ENCODE measurements around the gene SLC11A1.
A peak's percentile ranks its signal among the peaks of the same experiment; 100 is the strongest.

The SLC11A1 gene

GRCh38 chr2:218395090-218395444, 13.0 kb downstream of the SLC11A1 start:
- no peak for DNase-seq
- H3K4me3 Mint-ChIP-seq: no peak overlapping the region
- H3K9me3 Mint-ChIP-seq: no peaks in the 10 kb centered on the region
- H3K27me3 Mint-ChIP-seq: peaks cover 16% of the 10 kb centered on the region
- H3K27ac Mint-ChIP-seq: peak overlapping the region; percentile 44
- peaks cover under 1% of the 10 kb centered on the region for H3K36me3 Mint-ChIP-seq (ENCODE audit: low read depth)
- peaks cover 47% of the 10 kb centered on the region for H3K4me1 Mint-ChIP-seq (ENCODE audit: low read depth)

DNA sequence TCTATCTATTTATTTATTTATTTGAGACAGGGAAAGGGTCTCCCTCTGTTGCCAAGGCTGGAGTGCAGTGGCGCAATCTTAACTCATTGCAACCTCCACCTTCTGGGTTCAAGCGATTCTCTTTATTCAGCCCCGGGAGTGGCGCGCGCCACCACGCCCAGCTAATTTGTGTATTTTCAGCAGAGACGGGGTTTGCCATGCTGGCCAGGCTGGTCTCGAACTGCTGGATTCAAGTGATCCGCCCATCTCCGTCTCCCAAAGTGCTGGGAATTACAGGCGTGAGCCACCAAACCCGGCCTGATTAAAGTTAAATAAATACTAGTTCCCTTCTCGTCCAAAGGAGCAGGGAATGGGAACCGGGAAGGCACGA, 13.4 kb downstream of the SLC11A1 start:
- H3K9me3 Mint-ChIP-seq: no peaks in the 10 kb centered on the region
- peak overlapping the region; percentile 65 for H3K27ac Mint-ChIP-seq

DNA sequence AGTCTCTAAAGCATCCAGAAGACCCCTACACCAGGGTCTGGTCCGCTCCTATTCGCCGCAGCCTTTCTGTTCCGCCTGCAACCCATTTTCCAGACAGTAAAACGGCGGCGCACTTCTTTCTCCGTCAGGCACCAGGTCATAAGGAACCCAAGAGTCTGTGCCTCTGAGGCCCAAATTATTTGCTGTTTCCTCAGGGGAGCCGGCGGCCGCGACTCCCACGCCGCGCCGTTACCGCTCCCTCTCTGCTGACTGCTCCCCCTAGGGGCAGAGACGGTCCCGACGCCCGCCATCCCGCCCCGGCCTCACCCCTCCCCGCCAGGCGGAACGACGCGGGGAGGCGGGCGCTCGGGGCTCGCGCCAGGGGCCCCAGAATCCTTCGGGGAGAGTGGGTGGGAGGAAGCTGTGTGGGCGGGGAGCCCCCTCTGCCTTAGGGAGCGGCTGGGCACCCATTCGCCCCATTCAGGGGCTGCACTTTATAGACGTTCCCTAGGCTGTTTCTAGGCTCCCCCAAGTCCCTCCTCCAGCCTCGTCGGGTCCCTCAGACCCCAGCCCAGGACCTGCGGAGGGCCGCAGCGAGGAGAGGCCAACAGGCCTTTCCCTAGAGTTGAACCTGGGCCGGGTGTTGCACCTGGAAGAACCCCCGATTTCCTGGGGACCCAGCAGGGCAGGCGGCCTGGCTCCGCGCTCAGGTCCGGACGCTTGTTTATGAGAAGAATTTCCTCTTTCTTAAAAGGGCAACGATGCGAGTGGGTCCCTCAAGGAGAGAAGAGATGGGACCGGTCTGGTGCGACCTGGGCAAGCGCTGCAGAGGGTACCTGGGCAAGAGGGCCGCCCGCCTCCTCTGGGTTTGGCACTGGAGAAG, 14.0 kb downstream of the SLC11A1 start:
- Mint-ChIP-seq H3K9me3 (no peaks in the 10 kb centered on the region), H3K4me3 (peak overlapping the region; percentile 86), H3K27me3 (peaks cover 16% of the 10 kb centered on the region), H3K36me3 (ENCODE audit: low read depth) (peaks cover 2% of the 10 kb centered on the region), H3K4me1 (ENCODE audit: low read depth) (peaks cover 49% of the 10 kb centered on the region), H3K27ac (peak overlapping the region; percentile 93)
- DNase-seq: peak; percentile 95

More for the DNA sequence above, 13.4 kb downstream of the SLC11A1 start:
- H3K36me3 Mint-ChIP-seq (ENCODE audit: low read depth): peaks cover 2% of the 10 kb centered on the region
- peak overlapping the region; percentile 71 for H3K4me3 Mint-ChIP-seq
- peaks cover 49% of the 10 kb centered on the region for H3K4me1 Mint-ChIP-seq (ENCODE audit: low read depth)
- peaks cover 16% of the 10 kb centered on the region for H3K27me3 Mint-ChIP-seq
- no peak for DNase-seq

DNA sequence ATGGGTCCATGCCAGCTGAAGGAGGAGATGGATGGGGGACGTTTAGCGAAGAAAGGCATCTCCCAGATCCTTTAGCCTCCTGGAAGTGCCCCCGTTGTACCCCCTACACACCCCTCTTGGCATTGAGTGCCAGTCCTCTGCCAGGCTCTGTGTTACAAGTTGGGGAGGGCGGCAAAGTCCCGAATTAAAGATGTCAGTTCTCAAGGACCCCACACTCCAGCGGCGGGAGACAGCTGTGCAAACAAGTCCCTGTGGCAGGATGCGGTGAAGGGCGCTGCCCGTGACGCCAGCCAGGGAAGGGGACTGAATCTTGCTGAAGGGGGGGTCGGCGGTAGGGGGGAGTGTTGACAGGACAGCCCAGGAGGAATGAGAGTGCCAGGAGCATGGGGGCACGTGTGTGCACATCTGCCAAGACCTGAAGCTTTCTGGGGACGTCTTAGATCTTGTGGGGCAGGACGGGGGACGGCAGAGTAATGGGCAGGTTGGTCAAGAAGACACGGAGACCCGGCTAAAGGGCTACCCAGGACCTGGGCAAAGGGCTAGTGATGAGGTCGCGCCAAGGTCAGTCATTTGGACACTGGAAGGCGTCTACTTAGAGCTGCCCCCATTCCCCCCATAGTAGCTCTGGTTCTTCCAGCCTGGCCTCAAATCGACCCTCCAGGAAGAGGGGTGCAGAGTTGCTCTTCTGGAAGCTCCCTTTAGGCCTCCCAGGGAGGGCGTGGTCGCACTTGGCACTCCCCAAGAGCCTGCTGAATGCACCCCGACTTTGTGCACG, 14.8 kb downstream of the SLC11A1 start:
- Mint-ChIP-seq H3K4me1 (ENCODE audit: low read depth) (peaks cover 54% of the 10 kb centered on the region), H3K9me3 (no peaks in the 10 kb centered on the region), H3K27ac (peak overlapping the region; percentile 93), H3K36me3 (ENCODE audit: low read depth) (peaks cover 7% of the 10 kb centered on the region), H3K27me3 (peaks cover 16% of the 10 kb centered on the region), H3K4me3 (peak overlapping the region; percentile 86)
- no peak for DNase-seq

GRCh38 chr2:218397463-218397819, 15.4 kb downstream of the SLC11A1 start:
- H3K27me3 Mint-ChIP-seq: peaks cover 16% of the 10 kb centered on the region

DNA sequence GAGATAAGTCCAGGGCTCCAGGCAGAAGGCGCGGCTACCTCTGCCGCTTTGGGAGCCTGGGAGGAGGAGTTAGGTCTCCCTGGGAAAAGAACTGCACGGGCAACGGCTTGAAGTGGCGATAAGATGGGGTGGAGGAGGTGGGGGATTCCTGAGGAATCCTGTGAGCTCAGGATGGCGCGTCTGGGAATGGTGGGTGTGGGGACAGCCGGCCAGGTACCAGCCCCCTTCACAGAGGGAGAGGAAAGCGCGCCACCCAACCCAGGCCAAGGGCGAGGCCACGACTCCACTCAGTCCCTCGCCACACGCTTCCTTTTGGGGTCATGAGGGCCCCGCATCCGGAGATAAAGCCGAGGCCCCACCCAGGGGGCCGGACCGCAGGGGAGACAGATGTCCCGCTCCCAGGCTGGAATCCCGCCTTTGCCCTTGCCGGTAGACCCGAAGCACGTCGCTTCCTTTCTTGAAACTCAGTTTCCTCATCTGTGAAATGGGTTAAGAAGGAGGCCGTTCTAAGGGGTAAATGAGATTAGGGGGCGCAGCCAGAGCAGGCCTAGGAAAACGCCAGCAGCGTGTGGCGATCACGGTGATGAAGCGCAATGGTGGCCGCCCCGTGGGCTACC, 15.9 kb downstream of the SLC11A1 start:
- H3K9me3 Mint-ChIP-seq: no peaks in the 10 kb centered on the region
- peaks cover 16% of the 10 kb centered on the region for H3K27me3 Mint-ChIP-seq
- peaks cover 60% of the 10 kb centered on the region for H3K4me1 Mint-ChIP-seq (ENCODE audit: low read depth)
- peak overlapping the region; percentile 86 for H3K4me3 Mint-ChIP-seq
- peak overlapping the region; percentile 86 for H3K27ac Mint-ChIP-seq
- DNase-seq: peak; percentile 63
- H3K36me3 Mint-ChIP-seq (ENCODE audit: low read depth): peaks cover 16% of the 10 kb centered on the region

More at GRCh38 chr2:218397463-218397819, 15.4 kb downstream of the SLC11A1 start:
- Mint-ChIP-seq H3K36me3 (ENCODE audit: low read depth) (peaks cover 11% of the 10 kb centered on the region), H3K9me3 (no peaks in the 10 kb centered on the region), H3K4me1 (ENCODE audit: low read depth) (peaks cover 58% of the 10 kb centered on the region), H3K4me3 (peak overlapping the region; percentile 86), H3K27ac (peak overlapping the region; percentile 86)
- no peak for DNase-seq

DNA sequence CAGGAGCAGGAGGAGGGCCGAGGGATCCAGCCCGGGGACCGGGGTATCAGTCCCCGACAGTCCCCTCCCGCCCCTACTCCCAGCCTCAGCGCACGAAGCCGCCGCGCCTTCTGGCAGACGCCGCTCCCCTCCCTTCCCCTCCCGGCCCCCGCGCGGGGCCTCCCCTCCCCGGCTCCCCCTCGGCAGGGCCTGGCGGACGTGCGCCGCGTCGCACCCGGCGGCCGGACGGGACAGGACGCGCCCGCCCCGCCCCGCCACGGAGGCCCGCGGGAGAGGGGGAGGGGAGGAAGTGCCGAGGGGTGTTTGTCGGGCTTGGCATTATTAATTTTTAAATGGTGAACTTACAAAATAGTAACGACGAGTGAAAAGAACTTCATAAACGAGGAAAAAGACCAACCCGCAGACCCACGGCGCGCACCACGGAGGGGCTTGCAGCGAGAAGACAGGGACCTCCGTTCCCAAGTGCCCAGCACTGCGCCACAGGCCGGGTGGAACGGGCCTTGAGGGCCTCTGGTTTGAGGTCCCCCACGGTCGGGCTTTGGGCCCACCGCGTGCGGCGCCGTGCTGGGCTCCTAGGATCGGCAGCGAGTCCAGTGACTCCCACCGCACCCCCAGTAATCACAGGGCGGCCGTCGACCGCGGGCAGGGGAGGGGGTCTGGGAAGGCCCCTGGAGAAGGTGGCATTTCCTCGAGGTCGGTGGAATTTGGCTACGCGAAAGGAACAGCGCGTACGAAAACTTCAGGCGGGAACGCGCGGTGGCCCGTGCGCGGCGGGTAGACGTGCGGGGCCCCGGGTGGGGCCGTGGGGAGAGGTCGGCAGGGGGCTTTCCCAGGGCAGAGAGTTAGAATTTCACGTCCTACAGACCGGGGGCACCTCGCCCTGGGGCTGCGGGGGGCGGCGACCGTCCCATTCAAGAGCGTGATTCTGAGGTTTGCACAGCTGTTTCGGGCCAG, 16.6 kb downstream of the SLC11A1 start:
- Mint-ChIP-seq H3K4me3 (peak overlapping the region; percentile 86), H3K27ac (peak overlapping the region; percentile 75), H3K4me1 (ENCODE audit: low read depth) (peaks cover 68% of the 10 kb centered on the region), H3K9me3 (no peaks in the 10 kb centered on the region), H3K36me3 (ENCODE audit: low read depth) (peaks cover 24% of the 10 kb centered on the region), H3K27me3 (peaks cover 16% of the 10 kb centered on the region)
- peak; percentile 74 for DNase-seq

DNA sequence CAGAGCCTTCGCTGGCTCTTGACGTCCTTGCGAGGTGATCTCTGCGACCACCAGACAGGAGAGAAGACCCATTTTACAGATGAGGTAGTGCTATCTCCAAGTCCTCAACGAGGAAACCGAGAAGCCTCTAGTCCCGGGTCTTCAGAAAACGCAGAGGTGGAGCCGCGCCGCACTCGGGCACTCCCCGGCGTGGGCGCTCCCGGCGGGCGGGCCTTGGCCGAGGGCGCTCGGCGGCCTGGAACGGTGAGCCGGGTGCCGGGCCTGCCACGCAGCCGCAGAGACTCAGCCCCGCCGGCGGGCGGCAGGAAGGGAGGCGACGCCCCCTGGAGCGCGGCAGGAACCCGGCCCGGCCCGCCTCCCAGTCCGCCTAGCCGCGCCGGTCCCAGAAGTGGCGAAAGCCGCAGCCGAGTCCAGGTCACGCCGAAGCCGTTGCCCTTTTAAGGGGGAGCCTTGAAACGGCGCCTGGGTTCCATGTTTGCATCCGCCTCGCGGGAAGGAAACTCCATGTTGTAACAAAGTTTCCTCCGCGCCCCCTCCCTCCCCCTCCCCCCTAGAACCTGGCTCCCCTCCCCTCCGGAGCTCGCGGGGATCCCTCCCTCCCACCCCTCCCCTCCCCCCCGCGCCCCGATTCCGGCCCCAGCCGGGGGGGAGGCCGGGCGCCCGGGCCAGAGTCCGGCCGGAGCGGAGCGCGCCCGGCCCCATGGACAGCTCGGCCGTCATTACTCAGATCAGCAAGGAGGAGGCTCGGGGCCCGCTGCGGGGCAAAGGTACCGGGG, 17.5 kb downstream of the SLC11A1 start, which contains the start of gene CTDSP1:
Gene CTDSP1, plus strand, starts transcription at position 478 of the 776 bp plus-strand sequence. Its CDS starts 223 bp downstream, at position 701.
- H3K36me3 Mint-ChIP-seq (ENCODE audit: low read depth): peaks cover 33% of the 10 kb centered on the region
- peaks cover 16% of the 10 kb centered on the region for H3K27me3 Mint-ChIP-seq
- H3K4me3 Mint-ChIP-seq: peak within 1 kb of the TSS; percentile 92
- H3K4me1 Mint-ChIP-seq (ENCODE audit: low read depth): peaks cover 67% of the 10 kb centered on the region
- peak within 1 kb of the TSS; percentile 93 for H3K27ac Mint-ChIP-seq
- peak; percentile 92 for DNase-seq
- no peaks in the 10 kb centered on the region for H3K9me3 Mint-ChIP-seq

DNA sequence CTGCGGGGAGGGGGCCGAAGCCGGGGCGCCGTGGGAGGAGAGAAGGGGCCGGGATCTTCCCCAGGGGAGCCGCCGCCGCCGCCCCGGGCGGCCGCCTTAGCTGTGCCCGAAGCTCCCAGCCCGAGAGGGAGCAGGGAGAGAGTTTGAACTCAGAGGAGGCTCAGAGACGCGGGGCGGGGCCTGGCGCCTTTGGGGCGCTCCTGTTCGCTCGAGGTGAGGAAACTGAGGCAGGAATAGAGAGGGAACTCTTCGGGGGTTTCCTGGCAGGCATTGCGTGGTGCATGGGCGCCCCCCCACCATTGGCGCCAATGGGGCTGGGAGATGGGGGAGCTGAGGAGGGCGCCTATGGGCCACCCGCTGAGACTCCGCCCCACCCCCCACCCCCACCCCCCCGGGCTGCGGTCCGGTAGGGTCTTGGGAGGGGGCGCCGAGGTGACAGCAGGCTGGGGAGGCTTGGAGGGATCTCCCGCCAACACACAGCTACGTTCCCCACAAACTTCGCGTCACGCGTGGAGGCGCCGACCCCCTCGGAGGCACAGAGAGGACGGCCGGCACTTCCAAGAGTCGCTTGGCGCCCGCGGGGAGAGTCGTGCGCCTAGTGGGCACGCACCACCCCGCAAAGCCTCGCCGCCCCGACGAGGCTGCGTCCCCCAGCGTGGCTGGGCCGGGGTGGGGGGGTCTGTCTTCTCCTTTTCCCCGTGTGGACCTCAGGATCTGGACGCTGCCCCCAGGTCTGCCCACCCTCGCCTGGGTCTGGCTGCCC, 18.3 kb downstream of the SLC11A1 start:
- H3K4me1 Mint-ChIP-seq (ENCODE audit: low read depth): peaks cover 66% of the 10 kb centered on the region
- H3K9me3 Mint-ChIP-seq: no peaks in the 10 kb centered on the region
- peak overlapping the region; percentile 92 for H3K4me3 Mint-ChIP-seq
- H3K36me3 Mint-ChIP-seq (ENCODE audit: low read depth): peaks cover 39% of the 10 kb centered on the region
- peaks cover 16% of the 10 kb centered on the region for H3K27me3 Mint-ChIP-seq
- peak; percentile 74 for DNase-seq
- peak overlapping the region; percentile 93 for H3K27ac Mint-ChIP-seq

GRCh38 chr2:218400930-218401881, 19.1 kb downstream of the SLC11A1 start:
- Mint-ChIP-seq H3K27ac (peak overlapping the region; percentile 33), H3K27me3 (peaks cover 16% of the 10 kb centered on the region), H3K36me3 (ENCODE audit: low read depth) (peaks cover 42% of the 10 kb centered on the region), H3K4me1 (ENCODE audit: low read depth) (peaks cover 67% of the 10 kb centered on the region), H3K4me3 (peak overlapping the region; percentile 92), H3K9me3 (no peaks in the 10 kb centered on the region)
- DNase-seq: peak; percentile 42

DNA sequence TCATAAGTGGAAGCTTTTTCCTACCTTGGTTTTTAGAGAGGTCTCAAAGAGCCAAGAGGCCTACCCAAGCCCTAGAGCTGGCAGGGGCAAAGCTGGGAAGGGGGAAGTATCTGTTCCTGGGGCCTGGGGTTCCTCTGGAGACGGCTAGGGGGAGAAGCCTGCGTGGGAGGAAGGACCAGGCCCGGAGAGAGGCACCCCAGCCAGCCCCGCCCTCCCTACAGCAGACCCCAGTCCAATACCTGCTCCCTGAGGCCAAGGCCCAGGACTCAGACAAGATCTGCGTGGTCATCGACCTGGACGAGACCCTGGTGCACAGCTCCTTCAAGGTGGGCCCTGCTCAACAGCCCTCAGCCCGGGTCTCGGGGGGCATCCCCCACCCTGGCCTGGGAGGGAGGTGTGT, 19.8 kb downstream of the SLC11A1 start:
- H3K4me1 Mint-ChIP-seq (ENCODE audit: low read depth): peaks cover 65% of the 10 kb centered on the region

DNA sequence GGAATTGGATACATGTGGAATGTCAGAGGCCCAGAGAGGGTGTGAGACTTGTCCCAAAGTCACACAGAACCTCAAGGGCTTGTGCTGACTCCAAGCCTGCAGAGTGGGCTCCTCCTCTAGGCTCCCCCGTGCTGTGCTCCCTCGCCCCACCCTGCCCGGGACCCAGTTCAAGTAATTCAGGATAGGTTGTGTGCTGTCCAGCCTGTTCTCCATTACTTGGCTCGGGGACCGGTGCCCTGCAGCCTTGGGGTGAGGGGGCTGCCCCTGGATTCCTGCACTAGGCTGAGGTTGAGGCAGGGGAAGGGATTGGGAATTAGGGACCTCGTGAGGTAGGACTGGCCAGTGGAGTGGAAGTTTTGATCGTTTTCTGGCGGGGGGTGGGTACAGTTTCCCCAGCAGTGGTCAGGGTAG, 20.4 kb downstream of the SLC11A1 start:
- peaks cover 64% of the 10 kb centered on the region for H3K4me1 Mint-ChIP-seq (ENCODE audit: low read depth)

More for the DNA sequence above, 19.8 kb downstream of the SLC11A1 start:
- Mint-ChIP-seq H3K9me3 (no peaks in the 10 kb centered on the region), H3K36me3 (ENCODE audit: low read depth) (peaks cover 42% of the 10 kb centered on the region), H3K27ac (peak overlapping the region; percentile 33), H3K27me3 (peaks cover 11% of the 10 kb centered on the region), H3K4me3 (peak overlapping the region; percentile 92)
- DNase-seq: no peak

More for the DNA sequence above, 20.4 kb downstream of the SLC11A1 start:
- Mint-ChIP-seq H3K4me3 (peak overlapping the region; percentile 18), H3K36me3 (ENCODE audit: low read depth) (peaks cover 42% of the 10 kb centered on the region), H3K9me3 (no peaks in the 10 kb centered on the region), H3K27me3 (peaks cover 5% of the 10 kb centered on the region), H3K27ac (no peak overlapping the region)
- DNase-seq: no peak
